ENCODE measurements around the gene SUMO2.

SUMO2 gene

GRCh38 chr17:75154195-75155106 lies 28.3 kb downstream of the SUMO2 start, which contains the start of gene JPT1:
Gene JPT1 (minus strand): TSS chr17:75154512. CDS start chr17:75154397, 115 bp downstream.
- Histone ChIP-seq H4K20me1 (ENCODE audit: control insufficient read depth, insufficient read depth, low read depth, low read length) (peaks cover 10% of the 10 kb centered on the region), H3K36me3 (ENCODE audit: control insufficient read depth, low read length) (peaks cover 41% of the 10 kb centered on the region), H3K4me2 (ENCODE audit: low read length) (peak within 1 kb of the TSS; percentile 85), H3K9me3 (ENCODE audit: control insufficient read depth, insufficient read depth, low read length) (no peaks in the 10 kb centered on the region), H3F3A (ENCODE audit: control insufficient read depth, insufficient read depth) (peaks cover 14% of the 10 kb centered on the region), H3K27me3 (ENCODE audit: control insufficient read depth, low read length) (no peaks in the 10 kb centered on the region), H3K27ac (ENCODE audit: low read depth, low read length) (peak within 1 kb of the TSS; percentile 63), H3K9me2 (replicated peaks; ENCODE audit: control insufficient read depth, low read length) (no peaks in the 10 kb centered on the region), H3K4me3 (ENCODE audit: low read length) (peak within 1 kb of the TSS; percentile 94), H3K79me2 (ENCODE audit: control insufficient read depth, low read length) (peaks cover 51% of the 10 kb centered on the region), H3K4me1 (ENCODE audit: control insufficient read depth, low read length) (peaks cover 26% of the 10 kb centered on the region)
- no peak for TF ChIP-seq CTCF (IDR thresholded peaks at IDR 0.05; ENCODE audit: low read depth, low read length, poor library complexity, severe bottlenecking)
- no peak for TF ChIP-seq EZH2phosphoT487 (IDR thresholded peaks at IDR 0.05; ENCODE audit: borderline replicate concordance, low read length)

- Histone ChIP-seq H3K9me2 (replicated peaks; ENCODE audit: control insufficient read depth, low read length) (no peaks in the 10 kb centered on the region), H4K20me1 (ENCODE audit: control insufficient read depth, insufficient read depth, low read depth, low read length) (peaks cover 10% of the 10 kb centered on the region), H3F3A (ENCODE audit: control insufficient read depth, insufficient read depth) (peaks cover 11% of the 10 kb centered on the region), H3K27me3 (ENCODE audit: control insufficient read depth, low read length) (no peaks in the 10 kb centered on the region), H3K4me2 (ENCODE audit: low read length) (peak overlapping the region; percentile 85), H3K4me3 (ENCODE audit: low read length) (peak overlapping the region; percentile 94), H3K79me2 (ENCODE audit: control insufficient read depth, low read length) (peaks cover 57% of the 10 kb centered on the region), H3K36me3 (ENCODE audit: control insufficient read depth, low read length) (peaks cover 38% of the 10 kb centered on the region), H3K27ac (ENCODE audit: low read depth, low read length) (peak overlapping the region; percentile 46), H3K9me3 (ENCODE audit: control insufficient read depth, insufficient read depth, low read length) (no peaks in the 10 kb centered on the region), H3K4me1 (ENCODE audit: control insufficient read depth, low read length) (peaks cover 26% of the 10 kb centered on the region)
- TF ChIP-seq EZH2phosphoT487 (IDR thresholded peaks at IDR 0.05; ENCODE audit: borderline replicate concordance, low read length) (no peak), CTCF (IDR thresholded peaks at IDR 0.05; ENCODE audit: low read depth, low read length, poor library complexity, severe bottlenecking) (no peak)
Observed at GRCh38 chr17:75153780-75154194, 29.0 kb downstream of the SUMO2 start.

DNA sequence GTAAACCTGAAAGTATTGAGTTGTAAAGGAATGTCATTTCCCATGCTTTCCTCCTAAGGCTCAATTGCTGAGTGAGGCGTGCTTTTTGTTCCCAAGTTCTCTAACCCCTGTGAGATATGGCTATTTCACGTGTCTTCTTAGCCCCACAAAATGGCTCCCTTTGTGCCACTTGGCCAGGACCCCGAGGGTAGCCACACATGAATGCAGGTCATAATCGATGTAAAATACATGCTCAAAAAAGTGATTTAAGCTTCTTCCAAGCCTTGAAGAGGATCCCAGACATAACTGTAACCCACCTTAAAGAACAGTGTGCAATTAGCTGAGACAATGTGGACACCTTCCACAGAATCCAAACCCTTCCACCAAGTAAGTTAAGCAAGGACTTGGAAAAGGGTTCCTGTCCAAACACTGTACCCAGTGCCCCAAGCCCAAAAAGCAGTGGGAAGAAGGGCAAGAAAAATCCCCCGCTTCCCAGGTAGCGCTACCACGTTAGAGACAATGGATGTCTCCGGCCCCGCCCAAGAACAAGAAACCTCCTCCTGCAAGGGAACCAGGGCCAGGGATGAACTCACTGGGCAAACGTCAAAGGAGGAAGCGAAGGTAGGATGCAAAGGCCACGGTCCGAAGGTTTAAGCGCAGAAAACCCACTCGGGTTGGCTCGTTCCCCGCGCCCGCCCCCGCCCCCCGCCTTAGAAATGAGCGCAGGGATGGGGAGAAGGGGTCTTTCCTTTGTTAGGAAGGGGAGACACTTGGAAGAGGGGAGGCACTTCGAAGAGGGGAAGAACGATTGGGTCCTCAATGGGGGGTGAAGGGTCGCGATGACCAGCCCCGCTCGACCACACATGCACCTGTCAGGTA lies 29.6 kb downstream of the SUMO2 start:
- Histone ChIP-seq H3K27me3 (ENCODE audit: control insufficient read depth, low read length) (no peaks in the 10 kb centered on the region), H3K4me3 (ENCODE audit: low read length) (peak overlapping the region; percentile 94), H3K9me2 (replicated peaks; ENCODE audit: control insufficient read depth, low read length) (no peaks in the 10 kb centered on the region), H3F3A (ENCODE audit: control insufficient read depth, insufficient read depth) (peaks cover 14% of the 10 kb centered on the region), H3K4me2 (ENCODE audit: low read length) (peak overlapping the region; percentile 85), H3K79me2 (ENCODE audit: control insufficient read depth, low read length) (peaks cover 64% of the 10 kb centered on the region), H3K4me1 (ENCODE audit: control insufficient read depth, low read length) (peaks cover 26% of the 10 kb centered on the region), H4K20me1 (ENCODE audit: control insufficient read depth, insufficient read depth, low read depth, low read length) (peaks cover 10% of the 10 kb centered on the region), H3K36me3 (ENCODE audit: control insufficient read depth, low read length) (peaks cover 45% of the 10 kb centered on the region), H3K27ac (ENCODE audit: low read depth, low read length) (peak overlapping the region; percentile 46), H3K9me3 (ENCODE audit: control insufficient read depth, insufficient read depth, low read length) (no peaks in the 10 kb centered on the region)
- TF ChIP-seq EZH2phosphoT487 (IDR thresholded peaks at IDR 0.05; ENCODE audit: borderline replicate concordance, low read length) (no peak), CTCF (IDR thresholded peaks at IDR 0.05; ENCODE audit: low read depth, low read length, poor library complexity, severe bottlenecking) (no peak)

All from DOHH2 (cell line).